Keratinocyte (primary cell): ENCODE measurements around the gene CAPN5. TPM values are rescaled to one million over a fixed set of nuclear protein-coding genes. Genes with fewer than 3 reads are reported as not detected.

Experiments used
- DNase-seq: peaks from one replicate; pipeline ENCODE4 v3.0.0-alpha.2; 2011; ENCODE audit warnings: low read depth, missing footprints, low spot score
- FAIRE-seq: peaks from 2 replicates; lab custom pipeline; 2011; peaks lifted over from hg19 to GRCh38; lab: Jason Lieb, UNC
- H2AFZ ChIP-seq: 2 replicates; pipeline ENCODE4 v1.6.0; 2012; ENCODE audit warnings: low read length, control low read depth, inconsistent platforms; ENCODE audit not compliant: control insufficient read depth
- H3K27ac ChIP-seq: 2 replicates; pipeline ENCODE4 v1.5.1; 2011; ENCODE audit warnings: low read length; ENCODE audit not compliant: control insufficient read depth, insufficient read depth
- H3K27me3 ChIP-seq: 3 replicates; pipeline ENCODE4 v1.6.0; 2011; ENCODE audit warnings: low read length; ENCODE audit not compliant: control insufficient read depth, insufficient read depth; ENCODE audit errors: extremely low read depth
- H3K36me3 ChIP-seq, 2 experiments: 2 replicates in 1 of 2; 3 replicates in 1 of 2; pipeline ENCODE4 v1.5.1; 2011; ENCODE audit warnings: low read length in 2 of 2, mild to moderate bottlenecking in 1 of 2; ENCODE audit not compliant: control insufficient read depth in 2 of 2, insufficient read depth in 2 of 2; ENCODE audit errors: extremely low read depth in 1 of 2
- H3K4me1 ChIP-seq: 3 replicates; pipeline ENCODE4 v1.5.1; 2011; ENCODE audit warnings: low read length; ENCODE audit not compliant: control insufficient read depth, insufficient read depth; ENCODE audit errors: extremely low read depth
- H3K4me2 ChIP-seq: 3 replicates; pipeline ENCODE4 v1.6.0; 2011; ENCODE audit warnings: low read depth, low read length; ENCODE audit not compliant: control insufficient read depth, insufficient read depth; ENCODE audit errors: extremely low read depth
- H3K4me3 ChIP-seq, 3 experiments: fragments of 200-600 bp in 1 of 3; sonication (generic) in 1 of 3; 2 replicates in 2 of 3; 3 replicates in 1 of 3; pipeline ENCODE4 v1.5.1; 2011 to 2016; ENCODE audit warnings: low read length in 3 of 3, mild to moderate bottlenecking in 3 of 3, control low read depth in 2 of 3, inconsistent platforms in 1 of 3, low read depth in 1 of 3, mixed read lengths in 1 of 3, mixed run types in 1 of 3, moderate library complexity in 1 of 3; ENCODE audit not compliant: control insufficient read depth in 2 of 3, insufficient read depth in 2 of 3; ENCODE audit errors: extremely low read depth in 1 of 3
- H3K79me2 ChIP-seq: 2 replicates; pipeline ENCODE4 v1.6.0; 2012; ENCODE audit warnings: low read length; ENCODE audit not compliant: control insufficient read depth, insufficient read depth
- H3K9ac ChIP-seq: 3 replicates; pipeline ENCODE4 v1.6.0; 2011; ENCODE audit warnings: low read length; ENCODE audit not compliant: control insufficient read depth, insufficient read depth; ENCODE audit errors: extremely low read depth
- H3K9me1 ChIP-seq: 3 replicates; pipeline ENCODE4 v1.6.0; 2011; ENCODE audit warnings: low read length; ENCODE audit not compliant: control insufficient read depth, insufficient read depth; ENCODE audit errors: extremely low read depth
- H3K9me3 ChIP-seq: 2 replicates; pipeline ENCODE4 v1.5.1; 2012; ENCODE audit warnings: low read depth, low read length; ENCODE audit not compliant: control insufficient read depth
- H4K20me1 ChIP-seq: 3 replicates; pipeline ENCODE4 v1.6.0; 2011; ENCODE audit warnings: low read length; ENCODE audit not compliant: control insufficient read depth, insufficient read depth; ENCODE audit errors: extremely low read depth
- CTCF ChIP-seq, 3 experiments: IDR thresholded peaks in 1 of 3; conservative IDR thresholded peaks in 1 of 3; optimal IDR thresholded peaks in 1 of 3; 2 replicates in 2 of 3; 3 replicates in 1 of 3; pipeline versions ENCODE3 to v1.5.1; 2011; ENCODE audit warnings: low read length in 3 of 3, mild to moderate bottlenecking in 3 of 3, moderate library complexity in 2 of 3, control low read depth in 1 of 3, inconsistent platforms in 1 of 3; ENCODE audit not compliant: insufficient read depth in 2 of 3; ENCODE audit errors: extremely low read depth in 1 of 3
- EZH2 ChIP-seq: IDR thresholded peaks from one replicate; pipeline ENCODE4 v1.6.1; 2012; ENCODE audit warnings: inconsistent platforms, mild to moderate bottlenecking, low read length, moderate library complexity
- dilution Hi-C: fragments of 300-500 bp; cut with MboI; formaldehyde crosslinking; loops from one replicate; pipeline ENCODE4 v1.7.0; 2020; ENCODE audit warnings: low sequenced_read_pairs; ENCODE audit not compliant: extremely low pct_ligation_motif_present
- polyA plus RNA-seq, 5 experiments: library from polyadenylated mRNA; depleted of rRNA in 3 of 5; stranded (reverse) in 3 of 5; stranded (forward) in 1 of 5; unstranded in 1 of 5; fragments of >200 nt; gene quantifications; 1 replicate in 1 of 5; 2 replicates in 3 of 5; 3 replicates in 1 of 5; pipeline versions ENCODE4 v1.2.1 to v1.2.3, GENCODE V29; 2011 to 2012; ENCODE audit warnings: missing spikeins in 2 of 5, low read depth in 1 of 5, low replicate concordance in 1 of 5

Gene CAPN5
- polyA plus RNA-seq, 1 donor (not counting 4 experiments of a cell fraction or from before 2014, with no cell fraction given), result 1.2 TPM

GRCh38 chr11:77154381-77155081 lies 87.8 kb downstream of the CAPN5 start:
- peaks cover 20% of the 10 kb centered on the region for H3K27me3 ChIP-seq
- dilution Hi-C loops, result no loop called here
- no peaks in the 10 kb centered on the region for H3K9me3 ChIP-seq
- no peaks in the 10 kb centered on the region for H3K36me3 ChIP-seq
- H3K4me2 ChIP-seq, result no peak overlapping the region
- no peak for FAIRE-seq
- peaks cover 7% of the 10 kb centered on the region for H3K4me1 ChIP-seq
- no peak overlapping the region for H2AFZ ChIP-seq
- no peak overlapping the region for H3K27ac ChIP-seq
- H3K9ac ChIP-seq, result no peak overlapping the region
- DNase-seq, result no peak
- TF ChIP-seq CTCF (optimal IDR thresholded peaks at IDR 0.05 in 1 of 3, IDR thresholded peaks at IDR 0.05 in 1 of 3, conservative IDR thresholded peaks at IDR 0.05 in 1 of 3; ENCODE audit: extremely low read depth in 1 of 3, insufficient read depth in 2 of 3, low read length in 3 of 3), result no peak
- no peak for TF ChIP-seq EZH2
- H3K4me3 ChIP-seq, result no peak overlapping the region
- H4K20me1 ChIP-seq, result no peaks in the 10 kb centered on the region
- no peaks in the 10 kb centered on the region for H3K79me2 ChIP-seq
- peaks cover 2% of the 10 kb centered on the region for H3K9me1 ChIP-seq

- Histone ChIP-seq H3K79me2 (no peaks in the 10 kb centered on the region), H3K9me1 (peaks cover 2% of the 10 kb centered on the region), H3K4me2 (no peak overlapping the region), H3K9me3 (no peaks in the 10 kb centered on the region), H3K27ac (no peak overlapping the region), H3K9ac (no peak overlapping the region), H3K4me3 (no peak overlapping the region), H4K20me1 (no peaks in the 10 kb centered on the region), H3K27me3 (peaks cover 18% of the 10 kb centered on the region), H2AFZ (no peak overlapping the region), H3K4me1 (peaks cover 7% of the 10 kb centered on the region), H3K36me3 (no peaks in the 10 kb centered on the region)
- DNase-seq (no peak), FAIRE-seq (no peak)
- TF ChIP-seq CTCF (optimal IDR thresholded peaks at IDR 0.05 in 1 of 3, IDR thresholded peaks at IDR 0.05 in 1 of 3, conservative IDR thresholded peaks at IDR 0.05 in 1 of 3; ENCODE audit: extremely low read depth in 1 of 3, insufficient read depth in 2 of 3, low read length in 3 of 3) (no peak), EZH2 (no peak)
- dilution Hi-C loops, result no loop called here
Observed at GRCh38 chr11:77155082-77155475, 88.3 kb downstream of the CAPN5 start.
